ENCODE measurements around the gene BACE2.

DNA sequence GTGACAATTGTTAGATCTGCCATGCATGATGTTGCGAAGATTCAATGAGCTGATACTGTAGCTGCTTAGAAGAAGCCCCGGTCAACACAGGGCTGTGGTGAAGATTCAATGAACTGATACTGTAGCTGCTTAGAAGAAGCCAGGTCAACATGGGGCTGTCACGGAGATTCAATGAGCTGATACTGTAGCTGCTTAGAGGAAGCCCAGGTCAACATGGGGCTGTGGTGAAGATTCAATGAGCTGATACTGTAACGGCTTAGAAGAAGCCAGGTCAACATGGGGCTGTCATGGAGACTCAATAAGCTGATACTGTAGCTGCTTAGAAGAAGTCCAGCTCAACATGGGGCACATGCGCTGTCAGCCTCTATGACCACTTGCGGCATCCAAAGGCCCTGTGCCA is 18.8 kb upstream of the BACE2 start:
- TF ChIP-seq, protein P1, sequence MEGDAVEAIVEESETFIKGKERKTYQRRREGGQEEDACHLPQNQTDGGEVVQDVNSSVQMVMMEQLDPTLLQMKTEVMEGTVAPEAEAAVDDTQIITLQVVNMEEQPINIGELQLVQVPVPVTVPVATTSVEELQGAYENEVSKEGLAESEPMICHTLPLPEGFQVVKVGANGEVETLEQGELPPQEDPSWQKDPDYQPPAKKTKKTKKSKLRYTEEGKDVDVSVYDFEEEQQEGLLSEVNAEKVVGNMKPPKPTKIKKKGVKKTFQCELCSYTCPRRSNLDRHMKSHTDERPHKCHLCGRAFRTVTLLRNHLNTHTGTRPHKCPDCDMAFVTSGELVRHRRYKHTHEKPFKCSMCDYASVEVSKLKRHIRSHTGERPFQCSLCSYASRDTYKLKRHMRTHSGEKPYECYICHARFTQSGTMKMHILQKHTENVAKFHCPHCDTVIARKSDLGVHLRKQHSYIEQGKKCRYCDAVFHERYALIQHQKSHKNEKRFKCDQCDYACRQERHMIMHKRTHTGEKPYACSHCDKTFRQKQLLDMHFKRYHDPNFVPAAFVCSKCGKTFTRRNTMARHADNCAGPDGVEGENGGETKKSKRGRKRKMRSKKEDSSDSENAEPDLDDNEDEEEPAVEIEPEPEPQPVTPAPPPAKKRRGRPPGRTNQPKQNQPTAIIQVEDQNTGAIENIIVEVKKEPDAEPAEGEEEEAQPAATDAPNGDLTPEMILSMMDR (IDR thresholded peaks at IDR 0.05): no peak
- no peak for TF ChIP-seq POLR2A (IDR thresholded peaks at IDR 0.05)

All from thyroid gland (tissue), 4 donors.